Keratinocyte (primary cell): ENCODE data around the gene RIC1. TPM values are rescaled to one million over a fixed set of nuclear protein-coding genes. Genes with fewer than 3 reads are reported as not detected.
A peak's percentile ranks its signal among the peaks of the same experiment; 100 is the strongest.

Source experiments
- DNase-seq: peaks from one replicate; pipeline ENCODE4 v3.0.0-alpha.2; 2011; ENCODE audit warnings: low read depth, missing footprints, low spot score
- FAIRE-seq: peaks from 2 replicates; lab custom pipeline; 2011; peaks lifted over from hg19 to GRCh38; lab: Jason Lieb, UNC
- H2AFZ ChIP-seq: 2 replicates; pipeline ENCODE4 v1.6.0; 2012; ENCODE audit warnings: low read length, control low read depth, inconsistent platforms; ENCODE audit not compliant: control insufficient read depth
- H3K27ac ChIP-seq: 2 replicates; pipeline ENCODE4 v1.5.1; 2011; ENCODE audit warnings: low read length; ENCODE audit not compliant: control insufficient read depth, insufficient read depth
- H3K27me3 ChIP-seq: 3 replicates; pipeline ENCODE4 v1.6.0; 2011; ENCODE audit warnings: low read length; ENCODE audit not compliant: control insufficient read depth, insufficient read depth; ENCODE audit errors: extremely low read depth
- H3K36me3 ChIP-seq, 2 experiments: 2 replicates in 1 of 2; 3 replicates in 1 of 2; pipeline ENCODE4 v1.5.1; 2011; ENCODE audit warnings: low read length in 2 of 2, mild to moderate bottlenecking in 1 of 2; ENCODE audit not compliant: control insufficient read depth in 2 of 2, insufficient read depth in 2 of 2; ENCODE audit errors: extremely low read depth in 1 of 2
- H3K4me1 ChIP-seq: 3 replicates; pipeline ENCODE4 v1.5.1; 2011; ENCODE audit warnings: low read length; ENCODE audit not compliant: control insufficient read depth, insufficient read depth; ENCODE audit errors: extremely low read depth
- H3K4me2 ChIP-seq: 3 replicates; pipeline ENCODE4 v1.6.0; 2011; ENCODE audit warnings: low read depth, low read length; ENCODE audit not compliant: control insufficient read depth, insufficient read depth; ENCODE audit errors: extremely low read depth
- H3K4me3 ChIP-seq, 3 experiments: fragments of 200-600 bp in 1 of 3; sonication (generic) in 1 of 3; 2 replicates in 2 of 3; 3 replicates in 1 of 3; pipeline ENCODE4 v1.5.1; 2011 to 2016; ENCODE audit warnings: low read length in 3 of 3, mild to moderate bottlenecking in 3 of 3, control low read depth in 2 of 3, inconsistent platforms in 1 of 3, low read depth in 1 of 3, mixed read lengths in 1 of 3, mixed run types in 1 of 3, moderate library complexity in 1 of 3; ENCODE audit not compliant: control insufficient read depth in 2 of 3, insufficient read depth in 2 of 3; ENCODE audit errors: extremely low read depth in 1 of 3
- H3K79me2 ChIP-seq: 2 replicates; pipeline ENCODE4 v1.6.0; 2012; ENCODE audit warnings: low read length; ENCODE audit not compliant: control insufficient read depth, insufficient read depth
- H3K9ac ChIP-seq: 3 replicates; pipeline ENCODE4 v1.6.0; 2011; ENCODE audit warnings: low read length; ENCODE audit not compliant: control insufficient read depth, insufficient read depth; ENCODE audit errors: extremely low read depth
- H3K9me1 ChIP-seq: 3 replicates; pipeline ENCODE4 v1.6.0; 2011; ENCODE audit warnings: low read length; ENCODE audit not compliant: control insufficient read depth, insufficient read depth; ENCODE audit errors: extremely low read depth
- H3K9me3 ChIP-seq: 2 replicates; pipeline ENCODE4 v1.5.1; 2012; ENCODE audit warnings: low read depth, low read length; ENCODE audit not compliant: control insufficient read depth
- H4K20me1 ChIP-seq: 3 replicates; pipeline ENCODE4 v1.6.0; 2011; ENCODE audit warnings: low read length; ENCODE audit not compliant: control insufficient read depth, insufficient read depth; ENCODE audit errors: extremely low read depth
- EZH2 ChIP-seq: IDR thresholded peaks from one replicate; pipeline ENCODE4 v1.6.1; 2012; ENCODE audit warnings: inconsistent platforms, mild to moderate bottlenecking, low read length, moderate library complexity
- dilution Hi-C: fragments of 300-500 bp; cut with MboI; formaldehyde crosslinking; loops from one replicate; pipeline ENCODE4 v1.7.0; 2020; ENCODE audit warnings: low sequenced_read_pairs; ENCODE audit not compliant: extremely low pct_ligation_motif_present
- polyA minus RNA-seq, 3 experiments: library from RNA; depleted of rRNA, polyadenylated mRNA; stranded (reverse); fragments of >200 nt; gene quantifications; 1 replicate in 1 of 3; 2 replicates in 1 of 3; 3 replicates in 1 of 3; pipeline ENCODE4 v1.2.3, GENCODE V29; 2011
- polyA plus RNA-seq, 5 experiments: library from polyadenylated mRNA; depleted of rRNA in 3 of 5; stranded (reverse) in 3 of 5; stranded (forward) in 1 of 5; unstranded in 1 of 5; fragments of >200 nt; gene quantifications; 1 replicate in 1 of 5; 2 replicates in 3 of 5; 3 replicates in 1 of 5; pipeline versions ENCODE4 v1.2.1 to v1.2.3, GENCODE V29; 2011 to 2012; ENCODE audit warnings: missing spikeins in 2 of 5, low read depth in 1 of 5, low replicate concordance in 1 of 5
- TF ChIP-seq, protein P1 (sequence below), 3 experiments: IDR thresholded peaks in 1 of 3; conservative IDR thresholded peaks in 1 of 3; optimal IDR thresholded peaks in 1 of 3; 2 replicates in 2 of 3; 3 replicates in 1 of 3; pipeline versions ENCODE3 to v1.5.1; 2011; ENCODE audit warnings: low read length in 3 of 3, mild to moderate bottlenecking in 3 of 3, moderate library complexity in 2 of 3, control low read depth in 1 of 3, inconsistent platforms in 1 of 3; ENCODE audit not compliant: insufficient read depth in 2 of 3; ENCODE audit errors: extremely low read depth in 1 of 3

The RIC1 gene
- polyA plus RNA-seq, result 17.2 to 20.5 TPM (median 19.6 TPM) in 3 replicates
- 7.2 TPM for polyA plus RNA-seq (2011; ENCODE audit: low read depth)
- 7.8 and 16.1 TPM in 2 replicates for polyA plus RNA-seq (2011; cell fraction: cytosol; rRNA removed)
- 33.6 and 39.6 TPM in 2 replicates for polyA plus RNA-seq (2011; cell fraction: nucleus; rRNA removed)
- polyA plus RNA-seq (2012; ENCODE audit: low replicate concordance), result 8.9 and 11.0 TPM in 2 replicates
- 22.7 to 62.7 TPM (median 42.9 TPM) in 3 replicates for polyA minus RNA-seq
- 13.0 TPM for polyA minus RNA-seq (2011; cell fraction: cytosol; rRNA and poly(A)+ RNA removed)
- 46.8 and 96.8 TPM in 2 replicates for polyA minus RNA-seq (2011; cell fraction: nucleus; rRNA and poly(A)+ RNA removed)

- peak within 1 kb of the TSS; percentile 96 for H3K4me2 ChIP-seq
- H3K4me1 ChIP-seq, result peaks cover 35% of the 10 kb centered on the region
- no peak for FAIRE-seq
- H4K20me1 ChIP-seq, result no peaks in the 10 kb centered on the region
- H3K27me3 ChIP-seq, result no peaks in the 10 kb centered on the region
- peak within 1 kb of the TSS; percentile 85 for H3K27ac ChIP-seq
- H3K9ac ChIP-seq, result peak within 1 kb of the TSS; percentile 79
- no peak for TF ChIP-seq EZH2
- TF ChIP-seq, protein P1, sequence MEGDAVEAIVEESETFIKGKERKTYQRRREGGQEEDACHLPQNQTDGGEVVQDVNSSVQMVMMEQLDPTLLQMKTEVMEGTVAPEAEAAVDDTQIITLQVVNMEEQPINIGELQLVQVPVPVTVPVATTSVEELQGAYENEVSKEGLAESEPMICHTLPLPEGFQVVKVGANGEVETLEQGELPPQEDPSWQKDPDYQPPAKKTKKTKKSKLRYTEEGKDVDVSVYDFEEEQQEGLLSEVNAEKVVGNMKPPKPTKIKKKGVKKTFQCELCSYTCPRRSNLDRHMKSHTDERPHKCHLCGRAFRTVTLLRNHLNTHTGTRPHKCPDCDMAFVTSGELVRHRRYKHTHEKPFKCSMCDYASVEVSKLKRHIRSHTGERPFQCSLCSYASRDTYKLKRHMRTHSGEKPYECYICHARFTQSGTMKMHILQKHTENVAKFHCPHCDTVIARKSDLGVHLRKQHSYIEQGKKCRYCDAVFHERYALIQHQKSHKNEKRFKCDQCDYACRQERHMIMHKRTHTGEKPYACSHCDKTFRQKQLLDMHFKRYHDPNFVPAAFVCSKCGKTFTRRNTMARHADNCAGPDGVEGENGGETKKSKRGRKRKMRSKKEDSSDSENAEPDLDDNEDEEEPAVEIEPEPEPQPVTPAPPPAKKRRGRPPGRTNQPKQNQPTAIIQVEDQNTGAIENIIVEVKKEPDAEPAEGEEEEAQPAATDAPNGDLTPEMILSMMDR (optimal IDR thresholded peaks at IDR 0.05 in 1 of 3, IDR thresholded peaks at IDR 0.05 in 1 of 3, conservative IDR thresholded peaks at IDR 0.05 in 1 of 3; ENCODE audit: extremely low read depth in 1 of 3, insufficient read depth in 2 of 3, low read length in 3 of 3), result no peak
- no peaks in the 10 kb centered on the region for H3K9me3 ChIP-seq
- no peaks in the 10 kb centered on the region for H3K9me1 ChIP-seq
- H2AFZ ChIP-seq, result peak within 1 kb of the TSS; percentile 93
- H3K4me3 ChIP-seq, result peak within 1 kb of the TSS; percentile 85 to 92 (median 91)
- dilution Hi-C loops, result no loop called here
- H3K36me3 ChIP-seq, result no peaks in the 10 kb centered on the region
- H3K79me2 ChIP-seq, result peaks cover 67% of the 10 kb centered on the region
- no peak for DNase-seq
Observed at GRCh38 chr9:5628530-5629311, at the start of gene RIC1. Gene RIC1 (plus strand): TSS chr9:5629107. CDS start chr9:5629310, 203 bp downstream.

GRCh38 chr9:5579881-5580280, 49.0 kb upstream of the RIC1 start:
- Histone ChIP-seq H3K9ac (no peak overlapping the region), H3K4me2 (no peak overlapping the region), H3K36me3 (peaks cover under 1 to 1% of the 10 kb centered on the region in 2 experiments), H3K9me1 (no peaks in the 10 kb centered on the region), H2AFZ (no peak overlapping the region), H3K9me3 (no peaks in the 10 kb centered on the region), H3K4me3 (no peak overlapping the region), H4K20me1 (no peaks in the 10 kb centered on the region), H3K4me1 (peaks cover 20% of the 10 kb centered on the region), H3K79me2 (no peaks in the 10 kb centered on the region), H3K27ac (no peak overlapping the region), H3K27me3 (no peaks in the 10 kb centered on the region)
- DNase-seq (no peak), FAIRE-seq (peak; percentile 34)
- TF ChIP-seq, protein P1 (optimal IDR thresholded peaks at IDR 0.05 in 1 of 3, IDR thresholded peaks at IDR 0.05 in 1 of 3, conservative IDR thresholded peaks at IDR 0.05 in 1 of 3; ENCODE audit: extremely low read depth in 1 of 3, insufficient read depth in 2 of 3, low read length in 3 of 3), result no peak
- TF ChIP-seq EZH2, result no peak
- dilution Hi-C loops, result no loop called here
